GM23338 (cell line): Measurements from ENCODE around the gene PDCD4. TPM values are rescaled to one million over a fixed set of nuclear protein-coding genes. Genes with fewer than 3 reads are reported as not detected.

Experiments used
- ATAC-seq: fragments of 200-7000 bp; cut with Tn5 transposase; 3 replicates; pipeline ENCODE4 v1.9.1; 2020
- DNase-seq: peaks from one replicate; pipeline ENCODE4 v3.0.0-alpha.2; 2015; ENCODE audit warnings: low spot score
- H2AFZ ChIP-seq: fragments of 200-600 bp; sonication (generic); 2 replicates; pipeline ENCODE4 v1.8.0; 2016; ENCODE audit warnings: antibody characterized with exemption, mild to moderate bottlenecking, moderate library complexity
- H3F3A ChIP-seq: fragments of 200-600 bp; sonication (generic); replicated peaks from 2 replicates; pipeline ENCODE4 v1.8.0; 2017; ENCODE audit warnings: antibody characterized with exemption, mixed run types, low read depth
- H3K27ac ChIP-seq: fragments of 200-600 bp; sonication (generic); 2 replicates; pipeline ENCODE4 v1.6.1; 2016; ENCODE audit warnings: low read depth
- H3K27me3 ChIP-seq: fragments of 200-600 bp; sonication (generic); 2 replicates; pipeline ENCODE4 v1.8.0; 2016; ENCODE audit warnings: mild to moderate bottlenecking, mixed run types, moderate library complexity; ENCODE audit not compliant: insufficient read depth
- H3K36me3 ChIP-seq: fragments of 200-600 bp; sonication (generic); 2 replicates; pipeline ENCODE4 v1.8.0; 2016; ENCODE audit warnings: mild to moderate bottlenecking; ENCODE audit not compliant: insufficient read depth
- H3K4me1 ChIP-seq: fragments of 200-600 bp; sonication (generic); 2 replicates; pipeline ENCODE4 v1.8.0; 2016; ENCODE audit warnings: mild to moderate bottlenecking, moderate library complexity; ENCODE audit not compliant: insufficient read depth
- H3K4me2 ChIP-seq: fragments of 200-600 bp; sonication (generic); 2 replicates; pipeline ENCODE4 v1.7.1; 2017; ENCODE audit warnings: mixed run types
- H3K4me3 ChIP-seq: fragments of 200-600 bp; sonication (generic); 2 replicates; pipeline ENCODE4 v1.6.1; 2016; ENCODE audit warnings: mixed run types
- H3K79me2 ChIP-seq: fragments of 200-600 bp; sonication (generic); replicated peaks from 2 replicates; pipeline ENCODE4 v1.8.0; 2017; ENCODE audit warnings: mild to moderate bottlenecking; ENCODE audit not compliant: insufficient read depth
- H3K9me2 ChIP-seq: fragments of 200-600 bp; sonication (generic); 2 replicates; pipeline ENCODE4 v1.8.0; 2017; ENCODE audit not compliant: insufficient read depth
- H4K20me1 ChIP-seq: fragments of 200-600 bp; sonication (generic); replicated peaks from 2 replicates; pipeline ENCODE4 v1.8.0; 2017; ENCODE audit warnings: mild to moderate bottlenecking; ENCODE audit not compliant: insufficient read depth
- H3K27ac Mint-ChIP-seq: 2 replicates; pipeline ENCODE4 v1.8.0; 2020; ENCODE audit warnings: inconsistent platforms, mild to moderate bottlenecking, moderate library complexity, mixed read lengths
- H3K27me3 Mint-ChIP-seq: 3 replicates; pipeline ENCODE4 v1.8.0; 2022; ENCODE audit warnings: low read depth, mild to moderate bottlenecking, moderate library complexity, mixed read lengths, inconsistent platforms; ENCODE audit not compliant: insufficient read depth, poor library complexity
- H3K36me3 Mint-ChIP-seq: 3 replicates; pipeline ENCODE4 v1.8.0; 2021; ENCODE audit warnings: low read depth, mild to moderate bottlenecking, inconsistent platforms, moderate library complexity, mixed read lengths
- H3K4me1 Mint-ChIP-seq: 3 replicates; pipeline ENCODE4 v1.8.0; 2020; ENCODE audit warnings: mild to moderate bottlenecking, inconsistent platforms, mixed read lengths
- H3K4me3 Mint-ChIP-seq: 3 replicates; pipeline ENCODE4 v1.8.0; 2021; ENCODE audit warnings: moderate library complexity, mild to moderate bottlenecking, inconsistent platforms, mixed read lengths
- H3K9me3 Mint-ChIP-seq: 3 replicates; pipeline ENCODE4 v1.8.0; 2020; ENCODE audit warnings: moderate library complexity, mild to moderate bottlenecking, inconsistent platforms, mixed read lengths
- CREB1 ChIP-seq: fragments of 250-450 bp; sonication (Bioruptor Pico); IDR thresholded peaks from 2 replicates; pipeline ENCODE4 v1.5.0; 2020; ENCODE audit warnings: low read depth, mild to moderate bottlenecking, moderate library complexity
- ETS1 ChIP-seq: IDR thresholded peaks from 2 replicates; pipeline ENCODE4 v1.6.1; 2016; ENCODE audit warnings: antibody characterized with exemption
- EZH2 ChIP-seq: fragments of 200-600 bp; sonication (generic); IDR thresholded peaks from one replicate; pipeline ENCODE4 v1.8.0; 2017; ENCODE audit warnings: antibody characterized with exemption, mild to moderate bottlenecking, low read depth; ENCODE audit not compliant: unreplicated experiment
- EZH2phosphoT487 ChIP-seq: fragments of 200-600 bp; sonication (generic); IDR thresholded peaks from one replicate; pipeline ENCODE4 v1.8.1; 2018; ENCODE audit warnings: antibody characterized with exemption; ENCODE audit not compliant: unreplicated experiment
- JUNB ChIP-seq: IDR thresholded peaks from one replicate; pipeline ENCODE4 v1.6.1; 2016; ENCODE audit warnings: antibody characterized with exemption; ENCODE audit not compliant: unreplicated experiment
- NANOG ChIP-seq: IDR thresholded peaks from 2 replicates; pipeline ENCODE4 v1.6.1; 2016; ENCODE audit warnings: antibody characterized with exemption, borderline replicate concordance
- POLR2AphosphoS5 ChIP-seq: IDR thresholded peaks from 2 replicates; pipeline ENCODE4 v1.6.1; 2016; ENCODE audit warnings: antibody characterized with exemption, low read depth
- STAT1 ChIP-seq: IDR thresholded peaks from one replicate; pipeline ENCODE4 v1.6.1; 2016; ENCODE audit warnings: antibody characterized with exemption; ENCODE audit not compliant: unreplicated experiment
- ZNF114 ChIP-seq: fragments of 250-450 bp; sonication (Bioruptor Pico); IDR thresholded peaks from 2 replicates; pipeline ENCODE4 v1.5.0; 2020; ENCODE audit warnings: mild to moderate bottlenecking, moderate library complexity
- ZNF331 ChIP-seq: fragments of 250-450 bp; sonication (Bioruptor Pico); IDR thresholded peaks from 2 replicates; pipeline ENCODE4 v1.5.0; 2020; ENCODE audit warnings: low read depth, mild to moderate bottlenecking, moderate library complexity
- ZNF462 ChIP-seq: fragments of 250-450 bp; sonication (Bioruptor Pico); IDR thresholded peaks from 2 replicates; pipeline ENCODE4 v1.5.0; 2020; ENCODE audit warnings: mild to moderate bottlenecking, moderate library complexity
- polyA plus RNA-seq: library from polyadenylated mRNA; unstranded; fragments of >200 nt; fragmentation: Nextera tagmentation; extraction: Ambion mirVana; gene quantifications from 2 replicates; pipeline ENCODE4 v1.2.1, GENCODE V29; 2016
- total RNA-seq: library from RNA; depleted of rRNA; stranded (reverse); fragments of >200 nt; shearing (Covaris generic); gene quantifications from 2 replicates; pipeline ENCODE4 v1.2.3, GENCODE V29; 2014
- TF ChIP-seq, protein P1 (sequence below), 2 experiments: fragments of 200-600 bp in 1 of 2; sonication (generic) in 1 of 2; conservative IDR thresholded peaks; 2 replicates each; pipeline versions ENCODE4 v1.5.1 to v1.6.1; 2016 to 2017; ENCODE audit warnings: antibody characterized with exemption in 2 of 2, low read depth in 2 of 2, mild to moderate bottlenecking in 2 of 2, moderate library complexity in 1 of 2
- TF ChIP-seq, protein P2 (sequence below): IDR thresholded peaks from one replicate; pipeline ENCODE4 v1.6.1; 2018; ENCODE audit warnings: antibody characterized with exemption; ENCODE audit not compliant: unreplicated experiment

PDCD4 gene
- total and polyA plus RNA-seq, 2 experiments from 2014 or later: 10.1 to 18.0 TPM

DNA sequence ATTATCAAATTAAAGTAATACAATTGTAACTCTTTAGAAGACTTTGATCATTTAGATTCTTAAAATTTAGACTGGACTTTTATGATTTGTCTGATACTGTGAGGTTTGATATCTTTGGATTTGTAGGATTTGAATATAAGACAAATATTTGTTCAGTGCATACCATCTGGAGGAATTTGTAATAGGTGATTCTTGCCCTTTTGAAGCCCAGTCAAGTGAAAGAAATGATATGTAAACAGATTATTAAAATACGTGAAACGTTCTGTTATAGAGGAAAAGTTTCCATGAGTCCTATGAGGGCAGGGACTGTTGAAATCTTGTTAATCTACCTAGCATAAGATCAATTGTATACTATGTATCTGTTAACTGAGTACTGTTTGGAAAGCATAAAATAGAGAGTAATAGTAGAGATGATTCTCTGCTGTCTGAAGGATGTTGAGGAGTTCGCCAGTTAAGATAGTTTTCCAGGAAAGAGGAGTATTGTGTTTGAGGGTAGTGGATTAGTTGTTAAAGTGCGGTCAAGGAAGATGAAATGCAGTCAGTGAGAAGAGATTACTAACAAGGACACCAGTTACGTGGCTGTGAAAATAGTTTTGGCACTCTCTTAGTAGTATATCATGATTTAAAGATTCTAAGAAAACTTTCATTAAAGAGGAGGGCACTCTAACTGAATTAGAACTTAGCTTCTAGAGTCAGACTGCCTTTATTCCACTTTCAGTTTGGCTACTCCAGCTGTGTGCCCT, 14.4 kb downstream of the PDCD4 start:
- H3K36me3 Mint-ChIP-seq: peaks cover 4% of the 10 kb centered on the region; the same call in 1 of the 3 replicates
- H3K36me3 ChIP-seq: no peaks in the 10 kb centered on the region

More for the DNA sequence above, 14.4 kb downstream of the PDCD4 start:
- no peaks in the 10 kb centered on the region for H3K79me2 ChIP-seq
- H3K4me2 ChIP-seq: no peak overlapping the region
- no peak overlapping the region for H2AFZ ChIP-seq
- H3K27me3 Mint-ChIP-seq: peaks cover 2% of the 10 kb centered on the region
- no peak for DNase-seq
- no peak overlapping the region for H3K4me3 ChIP-seq
- no peaks in the 10 kb centered on the region for H3K4me1 Mint-ChIP-seq
- ATAC-seq: no peak
- no peaks in the 10 kb centered on the region for H4K20me1 ChIP-seq
- no peaks in the 10 kb centered on the region for H3K27me3 ChIP-seq
- H3K9me2 ChIP-seq: no peaks in the 10 kb centered on the region
- H3K27ac Mint-ChIP-seq: no peak overlapping the region
- H3K4me1 ChIP-seq: no peaks in the 10 kb centered on the region
- H3K27ac ChIP-seq: no peak overlapping the region
- H3F3A ChIP-seq: no peaks in the 10 kb centered on the region
- TF ChIP-seq, protein P1, sequence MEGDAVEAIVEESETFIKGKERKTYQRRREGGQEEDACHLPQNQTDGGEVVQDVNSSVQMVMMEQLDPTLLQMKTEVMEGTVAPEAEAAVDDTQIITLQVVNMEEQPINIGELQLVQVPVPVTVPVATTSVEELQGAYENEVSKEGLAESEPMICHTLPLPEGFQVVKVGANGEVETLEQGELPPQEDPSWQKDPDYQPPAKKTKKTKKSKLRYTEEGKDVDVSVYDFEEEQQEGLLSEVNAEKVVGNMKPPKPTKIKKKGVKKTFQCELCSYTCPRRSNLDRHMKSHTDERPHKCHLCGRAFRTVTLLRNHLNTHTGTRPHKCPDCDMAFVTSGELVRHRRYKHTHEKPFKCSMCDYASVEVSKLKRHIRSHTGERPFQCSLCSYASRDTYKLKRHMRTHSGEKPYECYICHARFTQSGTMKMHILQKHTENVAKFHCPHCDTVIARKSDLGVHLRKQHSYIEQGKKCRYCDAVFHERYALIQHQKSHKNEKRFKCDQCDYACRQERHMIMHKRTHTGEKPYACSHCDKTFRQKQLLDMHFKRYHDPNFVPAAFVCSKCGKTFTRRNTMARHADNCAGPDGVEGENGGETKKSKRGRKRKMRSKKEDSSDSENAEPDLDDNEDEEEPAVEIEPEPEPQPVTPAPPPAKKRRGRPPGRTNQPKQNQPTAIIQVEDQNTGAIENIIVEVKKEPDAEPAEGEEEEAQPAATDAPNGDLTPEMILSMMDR (conservative IDR thresholded peaks at IDR 0.05; ENCODE audit: low read depth in 2 of 2): no peak
- no peak for TF ChIP-seq ZNF331
- TF ChIP-seq POLR2AphosphoS5: no peak
- TF ChIP-seq EZH2: no peak
- TF ChIP-seq STAT1: no peak
- TF ChIP-seq JUNB: no peak
- TF ChIP-seq, protein P2, sequence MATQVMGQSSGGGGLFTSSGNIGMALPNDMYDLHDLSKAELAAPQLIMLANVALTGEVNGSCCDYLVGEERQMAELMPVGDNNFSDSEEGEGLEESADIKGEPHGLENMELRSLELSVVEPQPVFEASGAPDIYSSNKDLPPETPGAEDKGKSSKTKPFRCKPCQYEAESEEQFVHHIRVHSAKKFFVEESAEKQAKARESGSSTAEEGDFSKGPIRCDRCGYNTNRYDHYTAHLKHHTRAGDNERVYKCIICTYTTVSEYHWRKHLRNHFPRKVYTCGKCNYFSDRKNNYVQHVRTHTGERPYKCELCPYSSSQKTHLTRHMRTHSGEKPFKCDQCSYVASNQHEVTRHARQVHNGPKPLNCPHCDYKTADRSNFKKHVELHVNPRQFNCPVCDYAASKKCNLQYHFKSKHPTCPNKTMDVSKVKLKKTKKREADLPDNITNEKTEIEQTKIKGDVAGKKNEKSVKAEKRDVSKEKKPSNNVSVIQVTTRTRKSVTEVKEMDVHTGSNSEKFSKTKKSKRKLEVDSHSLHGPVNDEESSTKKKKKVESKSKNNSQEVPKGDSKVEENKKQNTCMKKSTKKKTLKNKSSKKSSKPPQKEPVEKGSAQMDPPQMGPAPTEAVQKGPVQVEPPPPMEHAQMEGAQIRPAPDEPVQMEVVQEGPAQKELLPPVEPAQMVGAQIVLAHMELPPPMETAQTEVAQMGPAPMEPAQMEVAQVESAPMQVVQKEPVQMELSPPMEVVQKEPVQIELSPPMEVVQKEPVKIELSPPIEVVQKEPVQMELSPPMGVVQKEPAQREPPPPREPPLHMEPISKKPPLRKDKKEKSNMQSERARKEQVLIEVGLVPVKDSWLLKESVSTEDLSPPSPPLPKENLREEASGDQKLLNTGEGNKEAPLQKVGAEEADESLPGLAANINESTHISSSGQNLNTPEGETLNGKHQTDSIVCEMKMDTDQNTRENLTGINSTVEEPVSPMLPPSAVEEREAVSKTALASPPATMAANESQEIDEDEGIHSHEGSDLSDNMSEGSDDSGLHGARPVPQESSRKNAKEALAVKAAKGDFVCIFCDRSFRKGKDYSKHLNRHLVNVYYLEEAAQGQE: no peak
- no peak for TF ChIP-seq EZH2phosphoT487
- no peak for TF ChIP-seq ETS1
- TF ChIP-seq CREB1 (CRISPR knock-in tag): no peak
- no peak for TF ChIP-seq NANOG
- no peak for TF ChIP-seq ZNF114
- TF ChIP-seq ZNF462 (CRISPR knock-in tag): no peak
- no peak overlapping the region for H3K4me3 Mint-ChIP-seq
- no peaks in the 10 kb centered on the region for H3K9me3 Mint-ChIP-seq
